Heart right ventricle (tissue), 16 donors: ENCODE measurements around the gene RALA. TPM values are rescaled to one million over a fixed set of nuclear protein-coding genes. Genes with fewer than 3 reads are reported as not detected.
A peak's percentile ranks its signal among the peaks of the same experiment; 100 is the strongest.

Experiments
- ATAC-seq, 8 donors: fragments of 200-7000 bp; cut with Tn5 transposase; one replicate each; pipeline ENCODE4 v1.9.1; 2020; ENCODE audit warnings: mild to moderate bottlenecking in 8 of 8, moderate library complexity in 8 of 8, moderate number of reproducible peaks in 1 of 8
- DNase-seq, 2 donors: peaks; one replicate each; pipeline ENCODE4 v3.0.0-alpha.2; 2020
- H3K27ac ChIP-seq, 10 donors: fragments of 200-600 bp; sonication (generic) in 2 of 10; one replicate each; pipeline versions ENCODE4 v1.5.0 to v1.8.0; 2020 to 2022; ENCODE audit warnings: mild to moderate bottlenecking in 3 of 10
- H3K27me3 ChIP-seq, 7 donors: fragments of 200-600 bp; one replicate each; pipeline ENCODE4 v1.8.0; 2021 to 2022; ENCODE audit warnings: mild to moderate bottlenecking in 2 of 7
- H3K36me3 ChIP-seq, 9 donors: fragments of 200-600 bp; sonication (generic) in 1 of 9; one replicate each; pipeline versions ENCODE4 v1.5.0 to v1.8.0; 2020 to 2022; ENCODE audit warnings: mild to moderate bottlenecking in 2 of 9
- H3K4me1 ChIP-seq, 9 donors: fragments of 200-600 bp; sonication (generic) in 1 of 9; one replicate each; pipeline versions ENCODE4 v1.5.0 to v1.8.0; 2020 to 2022; ENCODE audit warnings: mild to moderate bottlenecking in 4 of 9
- H3K4me3 ChIP-seq, 10 donors: fragments of 200-600 bp; sonication (generic) in 2 of 10; one replicate each; pipeline versions ENCODE4 v1.5.0 to v1.8.0; 2020 to 2022; ENCODE audit warnings: mild to moderate bottlenecking in 7 of 10, moderate library complexity in 2 of 10
- H3K9me3 ChIP-seq, 11 donors: fragments of 200-600 bp in 10 of 11; sonication (generic) in 2 of 11; one replicate each; pipeline versions ENCODE4 v1.5.0 to v1.8.0; 2013 to 2022; ENCODE audit warnings: mild to moderate bottlenecking in 2 of 11, control low read depth in 1 of 11, moderate library complexity in 1 of 11
- CTCF ChIP-seq, 9 donors: fragments of 200-600 bp; sonication (generic) in 2 of 9; IDR thresholded peaks; one replicate each; pipeline versions ENCODE4 v1.5.0 to v1.8.0; 2021 to 2022; ENCODE audit warnings: antibody characterized with exemption in 9 of 9, mild to moderate bottlenecking in 5 of 9, moderate library complexity in 1 of 9
- WGBS, 2 donors: extraction: QIAGEN DNeasy Blood & Tissue Kit; methylation state at CpG; one replicate each; pipeline ENCODE4 v1.1.7; 2013; ENCODE audit warnings: inconsistent platforms in 1 of 2; 5-methylcytosine and 5-hydroxymethylcytosine counted together
- intact Hi-C, 10 donors: fragments of 100-400 bp; cut with DNase I; formaldehyde crosslinking; loops; one replicate each; pipeline versions ENCODE4 v1.11.1 to v1.14.2; 2022
- polyA plus RNA-seq, 2 donors: library from polyadenylated mRNA; stranded (reverse); fragments of 200-250 nt; gene quantifications; one replicate each; pipeline ENCODE4 v1.2.3, GENCODE V29; 2013
- total RNA-seq, 10 donors: library from RNA; stranded (reverse); fragmentation: NEBNext Ultra II Directional in 3 of 10; extraction: Animal tissue kit (Norgen Biotek cat#: 25700) in 3 of 10; gene quantifications; one replicate each; pipeline versions ENCODE4 v1.2.1 to v1.2.4, GENCODE V29; 2021 to 2023
- donor health status: Arrhythmogenic right ventricular cardiomyopathy.
- donor health status: ischemic (EF 13 %, LVEDD 7.1; RV severe dilation, severe dysfunction).
- donor health status: healthy with polysubstance abuse.
- donor health status: DM: no; HTN: yes; CAD: no.
- donor health status: DM: no; HTN: no; CAD: no.
- donor health status: ischemic (EF 25% LVEDD 6.9; RV normal size, moderate dysfunction).
- donor health status: ischemic (EF 25% LVEDD 5.7; RV mildly dilated, moderate dysfunction).
- donor health status: healthy.
- donor health status: DM: yes; HTN: yes; CAD: no.
- donor health status: Ischemic cardiomyopathy.
- donor health status: ischemic (EF 35%, LVEDD 5.7; RV mildly dilated, moderate dysfunction).
- donor health status: nonischemic (EF 11% LVEDD 7.7; RV severe dilation, severe dysfunction).
- donor health status: DM: yes; HTN: yes; CAD: no.
- donor health status: PGD.
- donor health status: ischemic (EF 29% LVEDD 5.4; RV normal size, mild dysfunction).
- donor health status: nonischemic (EF 23%, LVEDD 6.1; RV moderate dilation, normal function).

The RALA gene
- total and polyA plus RNA-seq, 12 donors: 15.2 to 32.7 (median 21.6) TPM

- Histone ChIP-seq H3K27ac (peak overlapping the region in 3 of 10 donors; percentile 2 to 60 (median 34)), H3K4me1 (peaks cover 2 to 91% (median 54%) of the 10 kb centered on the region in 9 donors), H3K36me3 (no peaks in the 10 kb centered on the region), H3K9me3 (no peaks in the 10 kb centered on the region), H3K27me3 (no peaks in the 10 kb centered on the region), H3K4me3 (no peak overlapping the region)
- intact Hi-C loops: no loop called here
- ATAC-seq (no peak), DNase-seq (no peak)
- WGBS, 2 donors: 20 to 21% methylated on average over 1 of the region's 1 CpG
- no peak for TF ChIP-seq CTCF (IDR thresholded peaks at IDR 0.05)
These were observed 20.8 kb downstream of the RALA start for GRCh38 chr7:39644170-39644569.

GRCh38 chr7:39645482-39646407 lies 22.4 kb downstream of the RALA start:
- TF ChIP-seq CTCF (IDR thresholded peaks at IDR 0.05): no peak
- ATAC-seq (peak in 5 of 8 donors; percentile 49 to 69 (median 57)), DNase-seq (no peak)
- Histone ChIP-seq H3K27ac (peak overlapping the region in 8 of 10 donors; percentile 34 to 68 (median 56)), H3K27me3 (no peaks in the 10 kb centered on the region), H3K4me1 (peaks cover 2 to 95% (median 59%) of the 10 kb centered on the region in 9 donors), H3K9me3 (no peaks in the 10 kb centered on the region), H3K36me3 (no peaks in the 10 kb centered on the region), H3K4me3 (no peak overlapping the region)
- intact Hi-C loops: no loop called here
- WGBS, 2 donors: 60 to 62% methylated on average over 5 of the region's 5 CpGs

- H3K27me3 ChIP-seq: no peaks in the 10 kb centered on the region
- peaks cover 2 to 87% (median 70%) of the 10 kb centered on the region in 9 donors for H3K4me1 ChIP-seq
- no peaks in the 10 kb centered on the region for H3K9me3 ChIP-seq
- no peak for DNase-seq
- no peak overlapping the region for H3K4me3 ChIP-seq
- TF ChIP-seq CTCF (IDR thresholded peaks at IDR 0.05): no peak
- peak overlapping the region in 1 of 10 donors; percentile 68 for H3K27ac ChIP-seq
- intact Hi-C loops: no loop called here
- no peaks in the 10 kb centered on the region for H3K36me3 ChIP-seq
- ATAC-seq: no peak
These were observed 24.4 kb downstream of the RALA start for GRCh38 chr7:39647816-39648215.

GRCh38 chr7:39650676-39651075 lies 27.3 kb downstream of the RALA start:
- TF ChIP-seq CTCF (IDR thresholded peaks at IDR 0.05): no peak
- Histone ChIP-seq H3K9me3 (peaks cover 0 to 11% (median 0%) of the 10 kb centered on the region in 11 donors), H3K36me3 (no peaks in the 10 kb centered on the region), H3K4me1 (peaks cover 2 to 61% (median 50%) of the 10 kb centered on the region in 9 donors), H3K27ac (peak overlapping the region in 4 of 10 donors; percentile 3 to 23 (median 14)), H3K4me3 (no peak overlapping the region), H3K27me3 (no peaks in the 10 kb centered on the region)
- peak; percentile 12 to 24 for DNase-seq
- intact Hi-C loops: no loop called here
- WGBS, 2 donors: 39 to 42% methylated on average over 4 of the region's 4 CpGs
- peak; percentile 44 to 94 (median 65) for ATAC-seq
